DND-41 (cell line): ENCODE results near the gene GSTM3.

Experiments
- ATAC-seq: fragments of 200-7000 bp; cut with Tn5 transposase; 3 replicates; pipeline ENCODE4 v1.9.1; 2021; ENCODE audit warnings: low read depth; ENCODE audit not compliant: insufficient read depth
- DNase-seq: peaks from one replicate; pipeline ENCODE4 v3.0.0-alpha.2; 2020
- H2AFZ ChIP-seq: 2 replicates; pipeline ENCODE4 v1.6.0; 2012; ENCODE audit warnings: low read depth, low read length
- H3K27ac ChIP-seq: 2 replicates; pipeline ENCODE4 v1.5.1; 2012; ENCODE audit warnings: low read length, inconsistent platforms
- H3K27me3 ChIP-seq: fragments of 200-600 bp; sonication (generic); 2 replicates; pipeline ENCODE4 v1.6.0; 2012; ENCODE audit warnings: low read length, mild to moderate bottlenecking, inconsistent platforms; ENCODE audit not compliant: insufficient read depth, poor library complexity
- H3K36me3 ChIP-seq: 2 replicates; pipeline ENCODE4 v1.5.1; 2012; ENCODE audit warnings: low read length, inconsistent platforms; ENCODE audit not compliant: insufficient read depth
- H3K4me1 ChIP-seq: 2 replicates; pipeline ENCODE4 v1.5.1; 2012; ENCODE audit warnings: mild to moderate bottlenecking, low read length; ENCODE audit not compliant: insufficient read depth
- H3K4me2 ChIP-seq: 2 replicates; pipeline ENCODE4 v1.6.0; 2012; ENCODE audit warnings: mild to moderate bottlenecking, moderate library complexity, low read length, inconsistent platforms; ENCODE audit not compliant: insufficient read depth
- H3K4me3 ChIP-seq, 2 experiments: fragments of 200-600 bp in 1 of 2; shearing (Covaris generic) in 1 of 2; 2 replicates each; pipeline ENCODE4 v1.5.1; 2012 to 2016; ENCODE audit warnings: inconsistent platforms in 2 of 2, low read length in 2 of 2, mild to moderate bottlenecking in 2 of 2, low read depth in 1 of 2, moderate library complexity in 1 of 2
- H3K79me2 ChIP-seq: 2 replicates; pipeline ENCODE4 v1.6.0; 2012; ENCODE audit warnings: low read length, inconsistent platforms; ENCODE audit not compliant: insufficient read depth
- H3K9ac ChIP-seq: 2 replicates; pipeline ENCODE4 v1.6.0; 2012; ENCODE audit warnings: low read depth, mild to moderate bottlenecking, inconsistent platforms, low read length, moderate library complexity
- H3K9me3 ChIP-seq: 2 replicates; pipeline ENCODE4 v1.5.1; 2012; ENCODE audit warnings: low read length, moderate library complexity, mild to moderate bottlenecking, inconsistent platforms; ENCODE audit not compliant: insufficient read depth, severe bottlenecking
- H4K20me1 ChIP-seq: 2 replicates; pipeline ENCODE4 v1.6.0; 2012; ENCODE audit warnings: low read length; ENCODE audit not compliant: insufficient read depth
- EZH2 ChIP-seq: IDR thresholded peaks from 3 replicates; pipeline ENCODE4 v1.6.1; 2012; ENCODE audit warnings: borderline replicate concordance, low read depth, mild to moderate bottlenecking, moderate library complexity, low read length, inconsistent platforms; ENCODE audit not compliant: severe bottlenecking
- TF ChIP-seq, protein P1 (sequence below): IDR thresholded peaks from 2 replicates; pipeline ENCODE4 v1.5.1; 2012; ENCODE audit warnings: borderline replicate concordance, low read length, moderate library complexity, mild to moderate bottlenecking; ENCODE audit not compliant: poor library complexity, severe bottlenecking; ENCODE audit errors: extremely low read depth

The GSTM3 gene

GRCh38 chr1:109781806-109782205, 41.0 kb upstream of the GSTM3 start:
- no peak for DNase-seq
- TF ChIP-seq EZH2: no peak
- Histone ChIP-seq H3K79me2 (no peaks in the 10 kb centered on the region), H3K4me1 (peaks cover 8% of the 10 kb centered on the region), H3K4me2 (no peak overlapping the region), H3K27me3 (no peaks in the 10 kb centered on the region), H3K9me3 (peaks cover 7% of the 10 kb centered on the region), H3K36me3 (no peaks in the 10 kb centered on the region), H2AFZ (no peak overlapping the region), H3K27ac (no peak overlapping the region), H3K9ac (no peak overlapping the region), H4K20me1 (no peaks in the 10 kb centered on the region), H3K4me3 (no peak overlapping the region)
- no peak for ATAC-seq

DNA sequence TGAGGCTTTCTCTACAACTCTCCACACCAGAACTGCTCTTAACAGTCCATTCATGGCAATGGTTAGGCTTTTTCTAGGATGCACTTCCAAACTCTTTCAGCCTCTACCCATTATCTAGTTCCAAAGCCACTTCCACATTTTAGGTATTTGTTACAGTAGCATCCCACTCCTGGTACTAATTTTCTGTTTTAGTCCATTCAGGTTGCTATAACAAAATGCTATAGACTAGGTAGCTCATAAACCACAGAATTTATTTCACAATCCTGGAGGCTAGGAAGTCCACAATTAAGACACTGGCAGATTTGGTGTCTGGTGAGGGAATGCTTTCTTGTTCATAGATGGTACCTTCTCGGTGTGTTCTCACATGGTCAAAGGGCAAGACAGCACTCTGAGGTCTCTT, 40.1 kb upstream of the GSTM3 start:
- TF ChIP-seq, protein P1, sequence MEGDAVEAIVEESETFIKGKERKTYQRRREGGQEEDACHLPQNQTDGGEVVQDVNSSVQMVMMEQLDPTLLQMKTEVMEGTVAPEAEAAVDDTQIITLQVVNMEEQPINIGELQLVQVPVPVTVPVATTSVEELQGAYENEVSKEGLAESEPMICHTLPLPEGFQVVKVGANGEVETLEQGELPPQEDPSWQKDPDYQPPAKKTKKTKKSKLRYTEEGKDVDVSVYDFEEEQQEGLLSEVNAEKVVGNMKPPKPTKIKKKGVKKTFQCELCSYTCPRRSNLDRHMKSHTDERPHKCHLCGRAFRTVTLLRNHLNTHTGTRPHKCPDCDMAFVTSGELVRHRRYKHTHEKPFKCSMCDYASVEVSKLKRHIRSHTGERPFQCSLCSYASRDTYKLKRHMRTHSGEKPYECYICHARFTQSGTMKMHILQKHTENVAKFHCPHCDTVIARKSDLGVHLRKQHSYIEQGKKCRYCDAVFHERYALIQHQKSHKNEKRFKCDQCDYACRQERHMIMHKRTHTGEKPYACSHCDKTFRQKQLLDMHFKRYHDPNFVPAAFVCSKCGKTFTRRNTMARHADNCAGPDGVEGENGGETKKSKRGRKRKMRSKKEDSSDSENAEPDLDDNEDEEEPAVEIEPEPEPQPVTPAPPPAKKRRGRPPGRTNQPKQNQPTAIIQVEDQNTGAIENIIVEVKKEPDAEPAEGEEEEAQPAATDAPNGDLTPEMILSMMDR: no peak
- no peak for TF ChIP-seq EZH2
- Histone ChIP-seq H3K9me3 (peaks cover 7% of the 10 kb centered on the region), H3K4me3 (no peak overlapping the region), H3K4me2 (no peak overlapping the region), H4K20me1 (no peaks in the 10 kb centered on the region), H3K9ac (no peak overlapping the region), H3K79me2 (no peaks in the 10 kb centered on the region), H2AFZ (no peak overlapping the region), H3K4me1 (peaks cover 8% of the 10 kb centered on the region), H3K27ac (no peak overlapping the region), H3K27me3 (no peaks in the 10 kb centered on the region), H3K36me3 (no peaks in the 10 kb centered on the region)
- ATAC-seq (no peak), DNase-seq (no peak)

DNA sequence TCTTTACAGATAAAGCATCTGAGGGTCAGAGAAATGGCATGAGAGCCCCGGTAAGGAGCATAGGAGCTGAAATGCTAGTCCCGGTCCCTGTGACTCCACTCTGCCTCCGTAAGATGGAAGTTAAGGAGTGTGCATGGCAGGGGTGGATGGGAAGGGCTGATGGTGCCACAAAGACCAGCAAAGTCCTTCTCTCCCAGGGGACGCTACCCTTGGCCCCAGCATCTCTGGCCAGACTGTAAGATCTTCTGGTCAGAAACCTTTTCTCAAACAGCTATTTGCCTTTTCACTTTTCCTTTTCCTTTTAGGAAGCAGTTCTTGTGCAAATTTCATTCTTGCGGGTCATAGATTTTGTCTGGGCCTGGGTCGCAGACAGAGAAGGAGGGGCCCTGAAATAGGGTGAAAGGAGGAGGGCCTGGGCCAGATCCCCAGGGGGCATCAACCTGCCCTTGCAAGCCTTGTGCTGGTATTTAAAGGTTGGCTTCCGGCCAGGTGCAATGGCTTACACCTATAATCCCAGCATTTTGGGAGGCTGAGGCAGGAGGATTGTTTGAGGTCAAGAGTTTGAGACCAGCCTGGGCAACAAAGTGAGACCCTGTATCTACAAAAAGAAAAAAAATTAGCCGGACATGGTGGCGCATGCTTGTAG, 37.3 kb upstream of the GSTM3 start:
- no peak overlapping the region for H3K27ac ChIP-seq
- no peak overlapping the region for H3K4me3 ChIP-seq
- DNase-seq (no peak), ATAC-seq (no peak)
- no peak overlapping the region for H3K4me2 ChIP-seq
- TF ChIP-seq EZH2: no peak
- TF ChIP-seq, protein P1: no peak
- peaks cover 7% of the 10 kb centered on the region for H3K9me3 ChIP-seq
- H3K27me3 ChIP-seq: peaks cover 3% of the 10 kb centered on the region
- no peak overlapping the region for H3K9ac ChIP-seq
- H2AFZ ChIP-seq: no peak overlapping the region
- H3K36me3 ChIP-seq: no peaks in the 10 kb centered on the region
- peaks cover 17% of the 10 kb centered on the region for H3K4me1 ChIP-seq
- H4K20me1 ChIP-seq: no peaks in the 10 kb centered on the region
- no peaks in the 10 kb centered on the region for H3K79me2 ChIP-seq

DNA sequence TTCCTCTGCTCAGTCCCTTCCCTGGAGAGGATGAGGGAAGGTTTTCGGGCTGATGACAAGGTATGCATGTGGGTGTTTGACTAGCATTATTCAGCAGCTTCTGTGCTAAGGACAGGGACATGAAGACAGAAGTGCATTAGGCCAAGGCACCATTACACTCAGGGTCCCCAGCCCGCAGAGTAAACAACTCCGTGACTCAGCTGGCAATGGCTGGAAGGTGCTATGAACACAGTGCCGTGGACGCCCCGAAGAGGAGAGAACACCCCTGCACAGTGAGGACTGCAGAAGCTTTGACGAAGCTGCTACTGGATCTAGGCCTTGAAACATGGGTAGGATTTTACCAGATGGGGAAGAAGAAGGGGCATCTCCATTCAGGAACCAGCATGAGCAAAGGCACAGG, 36.6 kb upstream of the GSTM3 start:
- H3K79me2 ChIP-seq: no peaks in the 10 kb centered on the region
- H3K36me3 ChIP-seq: no peaks in the 10 kb centered on the region
- no peak overlapping the region for H3K9ac ChIP-seq
- no peak overlapping the region for H3K4me2 ChIP-seq
- no peak for TF ChIP-seq EZH2
- TF ChIP-seq, protein P1: no peak
- H3K27me3 ChIP-seq: peaks cover 3% of the 10 kb centered on the region
- H3K27ac ChIP-seq: peak overlapping the region; percentile 55
- peaks cover 7% of the 10 kb centered on the region for H3K9me3 ChIP-seq
- H4K20me1 ChIP-seq: no peaks in the 10 kb centered on the region
- peaks cover 17% of the 10 kb centered on the region for H3K4me1 ChIP-seq
- H3K4me3 ChIP-seq: no peak overlapping the region
- ATAC-seq (no peak), DNase-seq (no peak)
- peak overlapping the region; percentile 14 for H2AFZ ChIP-seq
